DMS114 treated with DMSO at 0.1 percent for 48 hours (cell line): ENCODE data around the gene TMEM41A.
A peak's percentile ranks its signal among the peaks of the same experiment; 100 is the strongest.
"Not testable (repeated sequence)": the region's sequence is repeated elsewhere in the genome, so short reads cannot be mapped to it uniquely, and the experiment has no call there.

Experiments used
- DNase-seq: peaks from one replicate; lab custom pipeline; 2025; ENCODE audit not compliant: unreplicated experiment; lab: John Stamatoyannopoulos, UW

The TMEM41A gene

GRCh38 chr3:185489462-185489861, 9.4 kb downstream of the TMEM41A start:
- no peak for DNase-seq

DNA sequence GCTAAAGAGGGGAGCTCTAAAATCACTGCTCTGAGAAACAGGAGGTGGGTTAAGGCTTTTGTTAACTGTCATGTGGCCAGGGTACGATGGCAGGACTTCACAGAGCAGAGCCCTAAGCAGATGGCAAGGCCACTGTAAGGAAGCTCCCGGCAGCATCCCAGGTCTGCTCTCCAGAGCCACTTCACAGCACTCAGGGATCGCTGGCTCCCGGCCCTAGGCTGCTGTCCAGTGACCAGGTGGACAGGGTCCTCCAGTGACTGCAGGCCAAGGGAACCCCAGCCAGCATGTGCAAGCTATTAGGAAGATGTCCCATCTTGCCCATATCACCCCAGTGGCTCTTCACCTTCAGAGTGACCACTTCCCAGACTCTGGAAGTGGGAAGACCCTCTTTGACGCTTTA, 10.4 kb downstream of the TMEM41A start:
- no peak for DNase-seq

DNA sequence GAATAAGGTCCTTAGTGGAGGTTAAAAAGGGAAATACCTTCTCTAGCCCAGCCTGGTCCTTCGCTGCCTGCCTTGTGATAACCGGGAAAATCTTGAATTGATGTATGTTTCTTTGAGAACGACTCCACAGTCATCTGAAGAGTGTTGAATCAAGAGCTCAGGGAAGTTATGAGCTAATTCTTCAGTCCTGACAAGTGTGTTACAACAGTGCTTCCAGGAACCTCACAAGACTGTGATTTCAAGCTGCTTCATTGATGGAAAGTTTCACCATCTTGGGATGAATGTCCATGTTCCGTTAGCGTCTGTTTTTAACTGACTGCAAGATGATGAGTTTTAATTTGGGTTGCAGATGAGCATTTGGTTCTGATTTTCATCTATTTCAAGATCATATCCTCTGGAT, 12.4 kb downstream of the TMEM41A start:
- no peak for DNase-seq

- no peak for DNase-seq
Measured at GRCh38 chr3:185484296-185484695, 14.5 kb downstream of the TMEM41A start.

DNA sequence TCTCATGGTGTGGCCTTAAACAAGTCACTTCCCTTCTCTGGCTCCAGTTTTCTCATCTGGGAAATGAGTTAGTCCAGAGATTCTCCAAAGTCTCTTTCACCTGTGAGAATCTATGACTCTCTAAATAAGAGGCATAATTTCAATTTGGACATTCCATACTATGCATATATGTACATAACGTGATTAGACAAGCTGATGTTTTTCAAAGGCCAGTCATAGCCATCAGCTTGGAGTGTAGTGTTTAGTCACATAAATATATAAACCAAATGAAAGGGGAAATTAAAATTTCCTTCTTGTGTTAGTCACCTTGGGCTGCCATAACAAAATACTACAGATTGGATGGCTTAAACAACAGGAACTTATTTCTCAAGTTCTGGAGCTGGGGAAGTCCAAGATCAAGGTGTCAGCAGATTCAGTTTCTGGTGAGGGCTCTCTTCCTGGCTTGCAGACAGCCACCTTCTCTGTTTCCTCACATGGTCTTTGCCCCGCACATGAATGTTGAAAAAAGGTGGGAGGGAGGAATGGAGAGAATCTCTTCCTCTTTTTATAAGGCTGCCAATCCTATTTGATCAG, 19.4 kb downstream of the TMEM41A start:
- DNase-seq: no peak

DNA sequence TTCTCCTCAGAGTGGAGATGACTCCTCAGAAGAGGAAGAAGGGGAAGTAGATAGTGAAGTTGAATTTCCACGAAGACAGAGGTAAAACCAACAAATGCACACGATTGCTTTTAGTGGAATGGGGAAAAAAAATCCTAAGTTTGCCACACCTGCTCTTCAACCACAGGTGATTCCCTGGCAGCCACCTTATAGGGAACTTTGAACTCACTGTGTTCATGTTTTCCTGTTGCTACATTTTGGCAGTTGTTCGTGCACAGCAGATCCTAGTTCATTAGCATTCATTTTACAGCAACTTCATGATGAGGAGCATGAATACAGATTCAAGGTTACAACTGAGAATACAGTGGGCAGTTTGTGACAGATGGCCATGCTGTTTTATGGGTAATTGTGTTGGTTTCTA, 21.5 kb downstream of the TMEM41A start:
- no peak for DNase-seq

GRCh38 chr3:185474922-185475321, 23.9 kb downstream of the TMEM41A start:
- DNase-seq: not testable (repeated sequence)

DNA sequence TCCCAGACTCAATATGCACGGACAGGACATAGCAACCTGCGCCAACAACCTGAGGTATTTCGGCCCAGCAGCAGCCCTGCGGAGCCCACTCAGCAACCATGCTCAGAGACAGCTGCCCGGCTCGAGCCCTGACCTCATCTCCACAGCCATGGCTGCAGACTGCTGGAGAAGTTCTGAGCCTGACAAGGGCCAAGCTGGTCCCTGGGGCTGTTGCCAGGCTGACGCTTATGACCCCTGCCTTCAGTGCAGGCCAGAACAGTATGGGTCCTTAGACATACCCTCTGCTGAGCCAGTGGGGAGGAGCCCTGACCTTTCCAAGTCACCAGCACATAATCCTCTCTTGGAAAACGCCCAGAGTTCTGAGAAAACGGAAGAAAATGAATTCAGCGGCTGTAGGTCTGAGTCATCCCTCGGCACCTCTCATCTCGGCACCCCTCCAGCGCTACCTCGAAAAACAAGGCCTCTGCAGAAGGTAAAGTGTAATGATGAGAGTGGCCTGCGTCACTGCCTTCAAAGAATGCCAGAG, 25.5 kb downstream of the TMEM41A start:
- DNase-seq: no peak

GRCh38 chr3:185470323-185470722, 28.5 kb downstream of the TMEM41A start:
- DNase-seq: no peak

GRCh38 chr3:185469542-185469941, 29.3 kb downstream of the TMEM41A start:
- no peak for DNase-seq

DNA sequence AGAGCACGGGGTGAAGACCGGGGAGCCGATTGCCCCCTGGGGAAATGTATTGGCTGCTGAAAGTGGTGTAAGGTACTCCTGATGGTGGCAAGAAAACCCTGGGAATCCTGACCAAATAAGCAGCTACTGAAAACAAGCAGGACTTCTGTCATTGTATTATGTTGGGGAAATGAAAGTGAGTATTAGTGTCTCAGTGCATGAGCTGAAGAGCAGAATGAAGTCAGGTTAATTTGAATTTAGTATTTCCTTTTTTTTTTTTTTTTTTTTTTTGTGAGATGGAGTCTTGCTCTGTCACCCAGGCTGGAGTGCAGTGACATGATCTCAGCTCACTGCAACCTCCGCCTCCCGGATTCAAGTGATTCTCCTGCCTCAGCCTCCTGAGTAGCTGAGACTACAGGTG, 32.7 kb downstream of the TMEM41A start:
- not testable (repeated sequence) for DNase-seq

DNA sequence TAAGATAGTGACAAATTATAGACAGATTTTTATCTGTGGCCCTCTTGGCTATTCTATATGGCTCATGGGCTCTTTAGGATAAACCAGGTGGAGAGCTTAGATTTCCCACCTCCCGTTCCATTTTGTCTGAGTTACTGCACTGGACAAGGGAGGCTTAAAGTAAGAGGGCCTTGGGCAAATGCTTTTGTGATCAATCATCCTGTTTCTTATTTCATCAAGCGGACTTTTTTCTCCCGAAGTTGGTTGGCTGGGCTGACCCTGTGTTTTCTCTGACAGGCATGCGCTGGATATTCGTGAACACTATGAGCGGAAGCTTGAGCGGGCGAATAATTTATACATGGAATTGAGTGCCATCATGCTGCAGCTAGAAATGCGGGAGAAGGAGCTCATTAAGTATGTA, 33.4 kb downstream of the TMEM41A start:
- DNase-seq: no peak

DNA sequence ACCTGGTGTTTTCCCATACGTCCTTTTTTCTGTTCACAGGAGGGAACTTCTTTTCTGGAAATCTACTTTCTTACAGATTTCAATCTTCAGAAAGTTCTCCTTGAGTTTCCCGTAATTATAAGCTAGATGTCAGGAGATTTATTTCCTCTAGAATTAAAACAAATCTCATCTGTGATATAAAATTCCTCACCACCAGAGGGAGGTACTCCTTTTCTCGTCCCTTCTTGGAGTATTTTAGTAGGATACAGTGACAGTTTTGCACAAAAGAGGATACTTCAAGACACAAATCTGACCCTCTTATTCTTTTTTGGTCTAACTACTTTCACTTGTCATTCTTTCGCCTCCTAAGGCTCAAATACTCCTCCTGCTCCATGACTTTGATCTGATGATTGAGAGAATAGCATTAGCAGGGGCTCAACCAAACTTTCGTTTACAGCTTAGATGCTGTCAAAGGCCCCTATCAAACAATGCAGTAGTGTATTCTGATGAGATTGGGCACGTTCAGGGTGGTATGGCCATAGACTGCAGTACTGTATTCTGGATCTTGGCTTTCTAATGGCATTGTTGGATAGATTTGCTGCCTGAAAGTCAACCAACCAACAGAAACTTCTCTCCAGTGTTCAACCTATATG, 38.0 kb downstream of the TMEM41A start:
- peak; percentile 37 for DNase-seq

- no peak for DNase-seq
Measured at GRCh38 chr3:185460309-185460708, 38.5 kb downstream of the TMEM41A start.

- DNase-seq: no peak
Measured at GRCh38 chr3:185457376-185457775, 41.5 kb downstream of the TMEM41A start.

DNA sequence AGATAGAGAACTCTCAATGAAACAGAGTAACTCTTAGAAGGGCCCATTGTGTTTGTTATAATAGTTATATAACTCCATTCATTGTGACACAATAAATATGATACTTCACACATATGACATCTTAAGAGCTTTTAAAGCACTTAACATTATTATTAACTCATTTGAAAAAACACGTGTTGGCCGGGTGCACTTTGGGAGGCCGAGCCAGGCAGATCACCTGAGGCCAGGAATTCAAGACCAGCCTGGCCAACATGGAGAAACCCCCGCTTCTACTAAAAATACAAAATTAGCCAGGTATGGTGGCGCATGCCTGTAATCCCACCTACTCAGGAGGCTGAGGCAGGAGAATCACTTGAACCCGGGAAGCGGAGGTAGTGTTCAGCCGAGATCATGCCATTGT, 47.4 kb downstream of the TMEM41A start:
- DNase-seq: not testable (repeated sequence)

GRCh38 chr3:185448107-185448506, 50.7 kb downstream of the TMEM41A start:
- DNase-seq: no peak

GRCh38 chr3:185444329-185444728, 54.5 kb downstream of the TMEM41A start:
- no peak for DNase-seq

GRCh38 chr3:185442031-185442430, 56.8 kb downstream of the TMEM41A start:
- no peak for DNase-seq

- DNase-seq: no peak
Measured at GRCh38 chr3:185439745-185440466, 58.9 kb downstream of the TMEM41A start.
